ENCODE measurements around the gene CDK14.

GRCh38 chr7:90982228-90982627 is 386.1 kb downstream of the CDK14 start:
- TF ChIP-seq CTCF (IDR thresholded peaks at IDR 0.05; ENCODE audit: low read depth, low read length, missing input control), result no peak
- no peak for TF ChIP-seq RXRA (IDR thresholded peaks at IDR 0.05)
- TF ChIP-seq RAD21 (IDR thresholded peaks at IDR 0.05), result no peak
- TF ChIP-seq HNF4G (IDR thresholded peaks at IDR 0.05), result no peak
- TF ChIP-seq TAF1 (conservative IDR thresholded peaks at IDR 0.05), result no peak
- TF ChIP-seq MAX (IDR thresholded peaks at IDR 0.05), result no peak
- no peak for TF ChIP-seq JUND (IDR thresholded peaks at IDR 0.05)
- no peak for TF ChIP-seq EGR1 (IDR thresholded peaks at IDR 0.05; ENCODE audit: low read depth in 2 of 2)
- no peak for TF ChIP-seq REST (IDR thresholded peaks at IDR 0.05)
- TF ChIP-seq SP1 (IDR thresholded peaks at IDR 0.05), result no peak
- no peak for TF ChIP-seq ZBTB33 (IDR thresholded peaks at IDR 0.05)
- no peak for TF ChIP-seq YY1 (IDR thresholded peaks at IDR 0.05)
